NCI-H446 (cell line): ENCODE data around the gene SLC5A8.
"Not testable (repeated sequence)": the region's sequence is repeated elsewhere in the genome, so short reads cannot be mapped to it uniquely, and the experiment has no call there.

Experiments
- DNase-seq, 2 experiments: peaks; one replicate each; lab custom pipeline; 2025; lab: John Stamatoyannopoulos, UW

The SLC5A8 gene

GRCh38 chr12:101168001-101168400 lies 42.0 kb downstream of the SLC5A8 start:
- DNase-seq = no peak

GRCh38 chr12:101166866-101167265 lies 43.2 kb downstream of the SLC5A8 start:
- DNase-seq = no peak

GRCh38 chr12:101165319-101165718 lies 44.7 kb downstream of the SLC5A8 start:
- no peak for DNase-seq

- DNase-seq = not testable (repeated sequence)
These were observed 64.1 kb downstream of the SLC5A8 start for GRCh38 chr12:101145777-101146431.

- no peak for DNase-seq
These were observed 82.4 kb downstream of the SLC5A8 start for GRCh38 chr12:101127521-101128219.

GRCh38 chr12:101117842-101118241 lies 92.2 kb downstream of the SLC5A8 start:
- no peak for DNase-seq

- DNase-seq = peak in 1 of 2 experiments; percentile 1
These were observed 93.1 kb downstream of the SLC5A8 start for GRCh38 chr12:101116911-101117310.

GRCh38 chr12:101115326-101115725 lies 94.7 kb downstream of the SLC5A8 start:
- DNase-seq = no peak

- no peak for DNase-seq
These were observed 98.6 kb downstream of the SLC5A8 start for GRCh38 chr12:101111441-101111840.

- no peak for DNase-seq
These were observed 99.2 kb downstream of the SLC5A8 start for GRCh38 chr12:101110866-101111265.

- no peak for DNase-seq
These were observed 101.9 kb downstream of the SLC5A8 start for GRCh38 chr12:101108130-101108529.

GRCh38 chr12:101107032-101107763 lies 102.8 kb downstream of the SLC5A8 start:
- DNase-seq = no peak
